Astrocyte of the cerebellum (primary cell): ENCODE measurements around the gene TIAM1.

ENCODE experiments used
- DNase-seq: peaks from one replicate; pipeline ENCODE4 v3.0.0-alpha.2; 2011; ENCODE audit warnings: low read depth
- H3K4me3 ChIP-seq: 2 replicates; pipeline ENCODE4 v1.5.1; 2011; ENCODE audit warnings: mild to moderate bottlenecking, low read depth, low read length, moderate library complexity
- in situ Hi-C: cut with HindIII; loops from 2 replicates; pipeline ENCODE4 v1.10.0; 2017; ENCODE audit warnings: low sequenced_read_pairs
- TF ChIP-seq, protein P1 (sequence below): IDR thresholded peaks from 2 replicates; pipeline ENCODE4 v1.5.1; 2012; ENCODE audit warnings: low read length, low read depth, moderate library complexity, mild to moderate bottlenecking; ENCODE audit errors: missing control alignments

Gene TIAM1

DNA sequence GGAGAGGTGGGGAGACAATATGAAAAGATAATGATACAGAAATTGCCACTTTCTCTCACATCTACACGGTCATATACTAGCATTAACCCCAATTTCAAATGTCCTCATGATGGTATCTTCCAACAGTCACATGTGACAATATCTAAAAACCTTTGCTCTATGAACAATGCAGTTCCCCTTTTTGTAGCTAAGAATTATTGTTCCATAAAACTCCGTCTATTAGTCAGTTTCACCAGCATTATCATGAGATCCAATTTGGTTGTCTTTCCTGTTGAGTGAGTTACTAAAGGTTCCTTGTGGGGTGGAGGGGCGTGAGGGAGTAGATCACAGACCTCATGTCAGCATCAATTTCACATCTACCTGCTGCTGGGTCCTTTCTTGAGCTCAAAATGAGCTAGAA lies 1.7 kb downstream of the TIAM1 start:
- in situ Hi-C loops = no loop called here
- no peak for DNase-seq
- TF ChIP-seq, protein P1, sequence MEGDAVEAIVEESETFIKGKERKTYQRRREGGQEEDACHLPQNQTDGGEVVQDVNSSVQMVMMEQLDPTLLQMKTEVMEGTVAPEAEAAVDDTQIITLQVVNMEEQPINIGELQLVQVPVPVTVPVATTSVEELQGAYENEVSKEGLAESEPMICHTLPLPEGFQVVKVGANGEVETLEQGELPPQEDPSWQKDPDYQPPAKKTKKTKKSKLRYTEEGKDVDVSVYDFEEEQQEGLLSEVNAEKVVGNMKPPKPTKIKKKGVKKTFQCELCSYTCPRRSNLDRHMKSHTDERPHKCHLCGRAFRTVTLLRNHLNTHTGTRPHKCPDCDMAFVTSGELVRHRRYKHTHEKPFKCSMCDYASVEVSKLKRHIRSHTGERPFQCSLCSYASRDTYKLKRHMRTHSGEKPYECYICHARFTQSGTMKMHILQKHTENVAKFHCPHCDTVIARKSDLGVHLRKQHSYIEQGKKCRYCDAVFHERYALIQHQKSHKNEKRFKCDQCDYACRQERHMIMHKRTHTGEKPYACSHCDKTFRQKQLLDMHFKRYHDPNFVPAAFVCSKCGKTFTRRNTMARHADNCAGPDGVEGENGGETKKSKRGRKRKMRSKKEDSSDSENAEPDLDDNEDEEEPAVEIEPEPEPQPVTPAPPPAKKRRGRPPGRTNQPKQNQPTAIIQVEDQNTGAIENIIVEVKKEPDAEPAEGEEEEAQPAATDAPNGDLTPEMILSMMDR = no peak
- no peak overlapping the region for H3K4me3 ChIP-seq

DNA sequence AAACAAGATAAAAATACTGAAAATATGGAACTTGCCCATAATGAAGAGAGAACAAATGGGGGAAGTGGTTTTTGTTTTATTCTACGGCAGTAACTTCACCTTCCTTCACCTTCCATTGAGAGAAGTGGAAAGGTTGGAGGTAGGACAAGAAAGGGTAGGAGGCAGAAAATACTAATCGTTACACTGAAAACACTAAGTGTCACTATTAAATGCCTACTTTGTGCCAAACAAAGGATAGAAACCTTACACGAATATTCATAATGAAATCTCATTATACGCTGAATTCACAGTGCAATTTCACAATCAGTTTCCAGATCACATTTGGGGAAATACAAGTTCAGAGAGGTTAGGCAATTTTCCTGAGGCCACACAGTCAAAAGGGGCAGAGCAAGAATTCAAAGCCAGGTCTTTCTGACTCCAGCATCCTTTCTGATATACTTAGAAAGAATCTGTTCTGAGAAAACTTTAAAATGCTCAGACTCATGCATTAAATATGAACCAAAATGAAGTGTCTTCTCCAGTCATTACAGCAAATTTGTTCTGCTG lies 3.0 kb downstream of the TIAM1 start:
- no peak for DNase-seq
- no peak overlapping the region for H3K4me3 ChIP-seq
- TF ChIP-seq, protein P1 = no peak
- in situ Hi-C loops = no loop called here

DNA sequence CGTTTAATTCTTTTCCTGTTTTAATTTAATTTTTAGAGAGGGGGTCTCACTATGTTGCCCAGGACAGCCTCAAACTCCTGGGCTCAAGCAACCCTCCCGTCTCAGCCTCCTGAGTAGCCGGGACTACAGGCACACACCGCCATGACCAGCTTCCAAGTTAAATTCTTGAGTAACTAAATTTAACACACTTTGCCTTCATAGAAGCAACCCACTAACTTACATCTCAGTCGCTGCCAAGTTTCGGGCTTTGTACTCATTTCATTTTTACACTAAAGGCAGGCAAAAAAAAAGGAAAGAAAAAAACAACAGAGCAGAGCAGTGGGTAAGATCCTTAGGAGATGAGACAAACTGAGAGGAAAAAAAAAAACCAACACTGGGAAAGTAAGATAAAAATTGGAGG lies 3.5 kb downstream of the TIAM1 start:
- no peak overlapping the region for H3K4me3 ChIP-seq
- TF ChIP-seq, protein P1 = no peak
- no peak for DNase-seq
- in situ Hi-C loops = no loop called here

DNA sequence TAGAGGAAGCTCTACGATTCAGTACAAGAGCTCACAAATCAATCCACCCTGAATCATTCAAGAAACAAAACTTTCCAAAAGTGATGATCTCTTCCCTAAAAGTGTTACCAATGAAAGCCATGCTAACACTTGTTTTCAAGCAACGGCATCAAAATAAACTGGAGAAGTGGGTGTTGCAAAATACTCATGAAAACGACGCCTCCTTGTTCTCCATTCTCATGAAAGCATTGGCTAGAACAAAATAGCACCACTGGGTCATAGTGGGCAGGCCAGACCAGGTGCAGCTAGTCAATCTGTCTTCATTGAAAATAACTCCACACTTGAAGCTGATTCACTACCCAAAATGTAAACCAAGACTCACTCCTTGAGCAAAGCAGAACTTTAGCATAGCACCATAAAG lies 4.3 kb downstream of the TIAM1 start:
- TF ChIP-seq, protein P1 = no peak
- no peak for DNase-seq
- H3K4me3 ChIP-seq = no peak overlapping the region
- in situ Hi-C loops = no loop called here

DNA sequence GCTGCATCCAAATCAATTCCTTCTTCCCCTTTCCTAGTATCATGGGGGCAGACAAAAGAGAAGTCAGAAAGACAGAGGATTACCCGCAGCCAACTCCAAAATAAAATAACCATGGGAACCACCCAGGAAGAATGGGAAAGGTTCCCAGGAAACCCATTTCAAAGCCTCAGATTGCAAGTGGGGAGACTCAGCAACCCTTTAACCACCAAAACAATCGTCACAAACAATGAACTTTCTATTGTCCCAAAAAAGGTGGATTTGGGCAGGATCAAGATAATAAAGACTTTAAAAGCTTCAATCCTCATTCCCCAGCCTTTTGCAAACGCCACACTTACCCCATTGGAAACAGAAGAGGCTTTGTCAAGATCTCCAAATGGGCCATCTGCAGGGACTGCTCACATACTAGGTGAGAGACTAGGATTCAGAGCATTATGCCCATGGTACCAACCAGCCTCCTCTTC lies 5.1 kb downstream of the TIAM1 start:
- TF ChIP-seq, protein P1 = no peak
- H3K4me3 ChIP-seq = no peak overlapping the region
- peak; percentile 65 for DNase-seq
- in situ Hi-C loops = no loop called here

DNA sequence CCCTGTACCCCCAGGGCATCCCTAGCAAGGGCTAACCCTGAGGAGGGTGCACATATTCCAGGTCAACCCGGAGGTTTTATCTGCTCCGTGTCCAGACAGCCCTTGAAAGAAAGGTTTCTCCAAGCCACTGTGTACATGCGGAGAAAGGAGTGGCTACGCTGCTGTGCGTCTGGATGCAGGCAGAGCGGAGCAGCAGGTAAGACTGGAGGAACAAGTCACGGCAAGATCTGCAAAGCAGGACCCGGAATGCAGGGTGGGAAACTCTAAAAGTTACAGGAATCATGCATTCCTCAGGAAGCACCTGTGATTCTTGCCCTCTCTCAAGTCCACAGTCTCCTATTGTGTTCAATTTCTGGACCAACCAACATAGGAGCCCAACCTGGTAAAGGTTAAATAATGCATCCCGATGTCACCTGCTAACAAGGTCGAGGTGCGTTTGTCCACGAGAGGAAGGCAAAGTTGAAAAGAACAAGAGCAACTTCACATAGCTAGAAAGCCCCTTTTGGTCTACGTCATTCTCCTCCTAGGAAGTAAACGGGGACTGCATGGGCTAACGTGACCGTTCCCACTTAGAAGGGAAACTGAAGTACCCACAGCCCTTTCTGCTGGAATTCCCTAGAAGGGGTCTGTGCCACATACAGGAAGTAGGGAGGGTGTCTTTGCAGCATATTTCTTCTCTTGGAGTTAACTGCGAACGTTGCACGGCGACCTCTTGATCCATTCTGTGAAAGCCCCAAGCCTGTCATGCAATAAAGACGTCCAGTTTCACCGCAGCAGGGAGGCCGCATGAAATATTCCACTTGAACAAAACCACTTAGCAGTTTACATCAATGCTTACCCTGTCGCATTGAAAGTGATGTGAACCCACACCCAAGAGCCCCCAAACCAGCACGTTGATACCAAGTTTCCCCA lies 5.8 kb downstream of the TIAM1 start:
- TF ChIP-seq, protein P1 = no peak
- peak; percentile 52 for DNase-seq
- no peak overlapping the region for H3K4me3 ChIP-seq
- in situ Hi-C loops = no loop called here
